GM19043 (cell line): ENCODE measurements around the gene ZHX3.
"Not testable (repeated sequence)": the region's sequence is repeated elsewhere in the genome, so short reads cannot be mapped to it uniquely, and the experiment has no call there.

ENCODE experiments used
- ATAC-seq: cut with Tn5 transposase; IDR thresholded peaks from one replicate; pipeline ENCODE4 v1.9.1; 2021; ENCODE audit warnings: low read depth; ENCODE audit not compliant: unreplicated experiment

ZHX3 gene

GRCh38 chr20:41334443-41335421, 17.2 kb upstream of the ZHX3 start:
- no peak for ATAC-seq

- no peak for ATAC-seq
Measured at GRCh38 chr20:41334036-41334435, 16.5 kb upstream of the ZHX3 start.

- no peak for ATAC-seq
Measured at GRCh38 chr20:41331731-41332130, 14.2 kb upstream of the ZHX3 start.

GRCh38 chr20:41330941-41331340, 13.4 kb upstream of the ZHX3 start:
- ATAC-seq, result no peak

- ATAC-seq, result no peak
Measured at GRCh38 chr20:41330343-41330720, 12.8 kb upstream of the ZHX3 start.

GRCh38 chr20:41329435-41330342, 12.2 kb upstream of the ZHX3 start:
- peak; percentile 89 for ATAC-seq

- ATAC-seq, result no peak
Measured at GRCh38 chr20:41327178-41327577, 9.6 kb upstream of the ZHX3 start.

GRCh38 chr20:41320976-41321375, 3.4 kb upstream of the ZHX3 start:
- ATAC-seq, result no peak

GRCh38 chr20:41320441-41320840, 2.9 kb upstream of the ZHX3 start:
- no peak for ATAC-seq

GRCh38 chr20:41318271-41318649, 729 bp upstream of the ZHX3 start:
- ATAC-seq, result no peak

GRCh38 chr20:41316602-41317545, 657 bp downstream of the ZHX3 start:
- peak; percentile 47 for ATAC-seq

GRCh38 chr20:41316051-41316450, 1.5 kb downstream of the ZHX3 start:
- no peak for ATAC-seq

GRCh38 chr20:41314386-41314785, 3.1 kb downstream of the ZHX3 start:
- no peak for ATAC-seq

GRCh38 chr20:41312009-41312408, 5.5 kb downstream of the ZHX3 start:
- not testable (repeated sequence) for ATAC-seq

- ATAC-seq, result no peak
Measured at GRCh38 chr20:41309817-41310216, 7.7 kb downstream of the ZHX3 start.

GRCh38 chr20:41308726-41309413, 8.7 kb downstream of the ZHX3 start:
- ATAC-seq, result no peak

GRCh38 chr20:41308290-41308711, 9.2 kb downstream of the ZHX3 start:
- ATAC-seq, result no peak

- ATAC-seq, result no peak
Measured at GRCh38 chr20:41307021-41307420, 10.5 kb downstream of the ZHX3 start.

- ATAC-seq, result peak; percentile 68
Measured at GRCh38 chr20:41306061-41306727, 11.3 kb downstream of the ZHX3 start.
